ENCODE results near the gene ACTN3.
A peak's percentile ranks its signal among the peaks of the same experiment; 100 is the strongest.
"Not testable (repeated sequence)": the region's sequence is repeated elsewhere in the genome, so short reads cannot be mapped to it uniquely, and the experiment has no call there.

The ACTN3 gene

DNA sequence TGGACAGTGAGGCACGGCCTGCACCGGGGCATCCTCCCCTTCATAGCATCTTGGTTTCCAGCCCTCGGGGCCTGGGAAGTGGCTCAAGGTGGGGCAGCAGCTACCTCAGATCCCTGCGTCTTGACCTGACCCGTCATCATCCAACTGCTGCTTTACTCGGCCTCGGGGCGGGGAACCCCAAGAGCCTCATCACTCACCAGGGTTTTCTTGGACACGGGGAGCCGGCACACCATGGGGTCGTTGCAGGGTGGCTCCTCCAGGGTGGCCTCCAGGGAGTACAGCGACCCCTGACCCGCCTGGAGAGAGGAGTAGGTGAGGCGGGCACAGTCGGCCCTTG is 21.1 kb downstream of the ACTN3 start:
- DNase-seq: no peak

DNA sequence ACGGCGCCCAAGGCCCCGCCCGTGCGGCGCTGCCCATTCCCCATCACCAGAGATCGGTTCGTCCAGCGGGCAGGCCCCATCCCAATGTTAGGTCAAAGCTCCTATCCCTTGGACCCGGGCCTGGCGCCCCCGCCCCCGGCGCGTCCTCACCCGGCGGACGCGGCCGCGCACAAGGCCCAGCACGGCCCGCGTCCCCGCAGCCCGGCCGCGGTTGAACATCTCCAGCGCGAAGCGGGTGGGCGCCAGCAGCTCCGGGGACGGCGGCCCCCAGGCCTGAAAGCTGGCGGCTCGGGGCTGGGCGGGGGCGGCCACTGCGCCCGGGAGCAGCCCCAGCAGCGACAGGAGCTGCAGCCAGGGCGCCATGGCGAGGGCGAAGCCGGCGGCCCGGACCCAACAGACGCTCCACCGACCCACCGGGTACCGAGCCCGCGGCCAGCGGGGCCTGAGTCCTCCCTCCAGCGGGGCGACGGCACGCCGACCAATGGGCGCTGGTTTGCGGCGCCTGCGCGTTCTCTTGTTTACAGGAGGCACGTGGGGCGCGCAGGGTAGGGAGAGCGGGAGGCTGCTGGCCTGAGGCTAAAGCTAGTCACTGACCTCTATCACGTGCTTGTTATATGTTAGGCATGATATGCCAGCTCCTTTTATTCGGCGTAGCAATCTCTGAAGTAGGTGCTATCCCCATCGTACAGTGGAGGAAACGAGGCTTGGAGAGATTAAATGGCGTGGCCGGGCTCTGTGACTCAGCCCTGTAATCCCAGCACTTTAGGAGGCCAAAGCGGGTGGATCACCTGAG is 21.6 kb downstream of the ACTN3 start, which contains the start of gene CTSF:
TSS of gene CTSF (minus strand) at position 483 of the 793 bp plus-strand sequence. CDS start at position 363, 120 bp downstream.
- DNase-seq: peak; percentile 78 to 79

DNA sequence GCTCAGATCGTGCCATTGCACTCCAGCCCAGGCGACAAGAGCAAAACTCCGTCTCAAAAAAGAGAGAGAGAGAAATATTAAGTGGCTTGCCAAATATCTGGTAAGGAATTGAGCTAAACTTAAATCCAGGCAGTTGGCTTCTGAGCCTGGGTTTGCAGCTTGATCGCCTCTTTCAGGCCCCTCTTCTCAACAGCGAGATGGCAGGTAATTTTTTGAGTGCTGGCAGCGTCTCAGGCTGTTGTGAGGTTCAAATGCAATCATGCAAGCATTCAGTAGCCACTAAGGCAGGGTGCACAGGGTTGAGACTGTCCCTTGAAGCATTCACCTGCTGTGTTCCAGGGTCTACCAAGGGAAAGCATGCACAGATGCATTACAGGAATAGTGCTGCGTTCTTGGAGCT is 22.4 kb downstream of the ACTN3 start:
- DNase-seq: no peak

DNA sequence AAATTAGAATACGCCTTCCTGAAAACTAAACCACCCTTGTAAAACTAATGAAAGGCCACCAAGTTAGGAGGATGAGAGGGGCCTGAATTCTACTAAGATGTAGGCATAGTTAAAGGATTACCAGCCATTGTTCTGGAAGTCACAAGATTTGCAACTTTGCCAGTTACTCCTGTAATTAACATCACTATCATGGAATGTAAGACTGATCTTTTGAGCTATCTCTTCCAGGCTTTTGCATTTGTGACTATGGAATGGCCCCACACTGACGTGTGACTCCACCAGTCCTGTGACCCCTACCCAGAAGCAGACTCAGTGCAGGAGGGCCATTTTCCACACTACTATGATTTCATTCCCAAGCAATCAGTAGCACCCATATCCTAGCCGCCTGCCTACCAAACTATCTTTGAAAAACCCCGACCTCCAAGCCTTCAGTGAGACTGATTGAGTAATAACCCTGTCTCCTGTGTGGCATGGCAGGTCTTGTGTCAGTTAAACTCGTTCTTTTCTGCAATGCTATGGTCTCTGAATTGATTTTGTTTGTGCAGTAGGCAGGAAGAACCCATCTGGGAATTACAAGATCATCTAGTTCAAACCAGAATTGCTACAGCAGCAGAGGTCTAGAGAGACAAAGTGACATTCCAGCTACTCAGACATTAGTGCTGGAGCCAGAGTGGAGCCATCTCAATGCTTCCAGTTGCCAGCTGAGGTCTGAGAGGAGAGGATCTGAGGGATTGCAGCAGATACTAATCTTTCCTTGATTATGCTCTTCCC is 23.6 kb downstream of the ACTN3 start:
- DNase-seq: no peak

DNA sequence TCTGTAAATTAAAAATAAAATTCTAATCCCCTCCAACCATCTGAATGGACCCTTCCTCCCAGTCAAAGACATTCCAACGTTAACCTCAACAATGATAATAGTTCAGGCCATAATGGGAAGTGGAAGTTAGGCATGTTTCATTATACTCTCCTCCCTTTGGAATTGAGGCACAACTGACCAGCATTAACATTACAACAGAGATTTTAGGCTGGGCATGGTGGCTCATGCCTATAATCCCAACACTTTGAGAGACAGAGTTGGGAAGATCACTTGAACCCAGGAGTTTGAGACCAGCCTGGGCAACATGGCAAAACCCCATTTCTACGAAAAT is 24.1 kb downstream of the ACTN3 start:
- DNase-seq: no peak

DNA sequence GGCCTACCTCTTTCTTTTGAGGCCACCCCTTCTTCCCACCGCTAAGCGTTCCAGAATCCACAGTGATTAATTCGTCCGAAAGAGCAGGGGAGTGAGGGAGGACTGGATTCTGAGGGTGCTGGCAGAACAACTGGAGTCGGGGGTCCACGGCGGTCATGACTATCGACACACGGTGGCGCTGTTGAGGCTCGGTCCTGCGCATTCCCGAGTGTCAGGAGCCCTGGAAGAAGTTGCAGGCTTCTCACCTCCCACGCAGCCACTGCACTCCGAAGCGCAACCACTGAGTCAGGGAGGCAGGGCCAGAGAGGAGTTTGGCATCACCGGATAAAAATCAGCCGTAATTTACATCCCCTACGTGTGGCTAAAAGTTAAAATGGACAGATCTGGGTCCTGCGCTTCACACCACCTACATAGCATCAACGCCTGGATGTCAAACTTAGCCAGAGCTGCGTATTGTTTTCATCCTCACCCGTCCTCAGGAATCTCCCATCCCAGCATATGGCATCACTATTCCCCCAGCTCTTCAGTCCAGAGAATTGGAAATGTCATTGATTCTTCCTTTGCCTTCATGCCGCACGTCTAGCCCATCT is 32.4 kb downstream of the ACTN3 start:
- peak; percentile 77 to 87 for DNase-seq

DNA sequence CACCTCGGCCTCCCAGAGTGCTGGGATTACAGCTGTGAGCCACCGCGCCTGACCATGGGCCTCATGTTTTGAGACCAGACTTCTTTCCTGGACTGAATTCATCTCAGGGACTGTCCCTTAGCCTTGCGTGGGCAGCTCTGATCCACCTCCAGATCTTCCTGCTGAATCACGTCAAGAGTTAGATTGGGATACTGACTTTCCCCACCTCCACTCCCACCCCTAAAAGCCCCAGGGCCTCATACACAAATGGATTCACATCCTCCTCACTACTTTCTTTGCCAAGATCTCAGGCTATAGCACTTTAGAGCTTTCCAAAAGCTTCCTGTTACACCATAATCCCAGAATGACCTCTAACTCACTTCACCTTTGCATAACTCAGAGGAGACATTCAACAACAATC is 34.1 kb downstream of the ACTN3 start:
- peak; percentile 62 to 90 for DNase-seq

DNA sequence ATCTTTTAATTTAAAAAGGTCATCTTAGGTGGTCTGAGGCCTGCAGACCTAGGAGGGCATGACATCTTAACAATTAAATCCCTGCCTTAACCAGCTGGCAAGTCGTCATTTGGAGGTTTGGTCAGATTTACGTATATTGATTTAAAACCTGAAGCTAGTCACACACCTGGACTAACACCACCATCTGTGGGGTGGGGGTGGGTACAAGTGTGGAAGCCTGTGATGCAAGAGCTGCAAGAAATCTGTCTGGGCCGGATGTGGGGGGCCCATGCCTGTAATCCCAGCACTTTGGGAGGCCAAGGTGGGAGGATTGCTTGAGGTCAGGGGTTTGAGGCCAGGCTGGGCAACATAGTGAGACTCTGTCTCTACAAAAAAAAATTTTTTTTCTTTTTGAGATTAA is 34.6 kb downstream of the ACTN3 start:
- no peak for DNase-seq

DNA sequence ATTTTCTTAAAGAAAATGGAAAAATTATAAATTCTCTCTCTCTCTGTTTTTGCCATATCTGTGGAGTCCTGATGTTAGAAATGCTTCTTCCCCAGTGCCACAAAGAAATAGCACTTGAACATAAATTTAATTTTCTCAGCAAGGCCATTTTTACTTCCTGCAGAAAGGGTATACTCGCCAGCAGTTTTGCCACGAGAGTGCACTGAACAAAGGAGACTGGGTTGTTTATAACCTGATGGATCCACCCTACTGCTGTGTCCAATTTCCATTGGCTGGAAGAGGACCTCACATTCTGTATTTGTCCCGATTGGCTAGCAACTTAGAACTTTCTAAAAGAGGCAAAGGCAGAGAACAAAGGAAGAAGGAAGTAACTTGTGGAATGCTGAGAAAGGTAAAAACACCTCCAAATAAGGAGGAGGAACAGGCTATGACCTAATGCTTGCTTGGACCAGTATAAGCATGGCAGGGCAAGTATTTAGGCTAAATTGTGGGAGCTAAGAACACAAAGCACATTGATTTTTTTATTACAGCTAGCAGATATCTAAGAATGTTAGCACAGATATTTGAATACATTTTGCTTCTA is 36.0 kb downstream of the ACTN3 start:
- DNase-seq: not testable (repeated sequence)

- DNase-seq: not testable (repeated sequence)
These were observed 38.7 kb downstream of the ACTN3 start for GRCh38 chr11:66585447-66585846.

GRCh38 chr11:66586136-66586535 is 39.4 kb downstream of the ACTN3 start:
- no peak for DNase-seq

GRCh38 chr11:66589315-66589714 is 42.6 kb downstream of the ACTN3 start:
- DNase-seq: not testable (repeated sequence)

- DNase-seq: no peak
These were observed 43.4 kb downstream of the ACTN3 start for GRCh38 chr11:66589996-66590675.

GRCh38 chr11:66591175-66591574 is 44.5 kb downstream of the ACTN3 start:
- no peak for DNase-seq

GRCh38 chr11:66592457-66593302 is 46.0 kb downstream of the ACTN3 start, which contains the start of the genes CCDC87 and CCS:
TSS of gene CCDC87 (minus strand) at chr11:66593063. CDS start at chr11:66593015, 48 bp downstream.
TSS of gene CCS (plus strand) at chr11:66593185. CDS start at chr11:66593262, 77 bp downstream.
- peak; percentile 97 to 98 for DNase-seq

DNA sequence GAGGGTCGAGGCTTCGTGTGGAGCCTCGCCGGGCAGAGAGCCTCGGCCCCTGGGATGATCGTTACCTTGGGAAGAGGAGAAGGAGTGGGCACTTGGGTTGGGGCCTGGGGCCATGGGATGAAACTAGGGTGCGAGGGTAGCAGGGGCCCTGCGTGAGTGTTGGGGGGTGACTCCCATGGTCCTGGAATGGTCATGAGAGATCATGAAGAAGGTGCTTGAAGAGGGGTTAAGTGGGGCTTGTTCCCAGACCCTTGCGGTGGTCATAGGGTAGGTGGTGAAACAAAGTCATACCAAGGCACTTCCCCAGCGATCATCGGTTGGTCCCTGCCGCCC is 46.6 kb downstream of the ACTN3 start:
- DNase-seq: no peak

DNA sequence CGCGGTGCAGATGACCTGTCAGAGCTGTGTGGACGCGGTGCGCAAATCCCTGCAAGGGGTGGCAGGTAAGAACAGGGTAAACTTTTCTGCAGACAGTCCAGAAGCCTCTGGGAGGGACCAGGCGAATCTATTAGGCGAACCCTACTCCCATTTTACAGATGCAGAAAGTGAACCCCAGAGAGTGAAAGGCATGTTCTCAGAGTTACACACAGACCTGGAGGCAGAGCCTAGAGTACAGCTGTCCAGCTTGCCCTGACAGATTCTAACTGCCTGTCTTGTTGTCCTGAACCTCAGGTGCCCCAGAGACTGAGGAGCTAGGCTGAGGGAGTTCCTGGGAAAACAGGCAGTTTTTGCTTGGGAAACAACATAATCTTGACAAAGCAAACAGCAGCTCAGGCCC is 46.9 kb downstream of the ACTN3 start:
- no peak for DNase-seq

- DNase-seq: peak in 1 of 2 donors; percentile 34
These were observed 48.7 kb downstream of the ACTN3 start for GRCh38 chr11:66595245-66595904.

GRCh38 chr11:66598993-66599392 is 52.3 kb downstream of the ACTN3 start:
- DNase-seq: no peak

DNA sequence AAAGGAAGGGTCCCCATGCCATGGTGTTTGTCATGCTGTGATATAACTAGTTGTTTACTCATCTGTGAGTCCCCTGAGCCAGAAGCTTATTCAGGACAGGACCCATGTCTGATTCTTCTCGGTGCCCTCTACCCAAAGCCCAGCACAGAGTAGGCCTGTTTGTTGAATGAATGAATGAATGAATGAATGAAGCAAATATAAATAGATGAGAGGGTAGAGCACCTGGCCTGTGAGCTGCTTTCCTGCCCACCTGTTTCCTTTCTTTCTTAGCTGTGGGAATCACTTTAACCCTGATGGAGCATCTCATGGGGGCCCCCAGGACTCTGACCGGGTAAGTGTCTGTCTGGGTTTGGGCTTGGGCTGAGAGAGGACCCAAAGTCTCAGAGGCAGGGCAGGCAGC is 53.5 kb downstream of the ACTN3 start:
- no peak for DNase-seq

DNA sequence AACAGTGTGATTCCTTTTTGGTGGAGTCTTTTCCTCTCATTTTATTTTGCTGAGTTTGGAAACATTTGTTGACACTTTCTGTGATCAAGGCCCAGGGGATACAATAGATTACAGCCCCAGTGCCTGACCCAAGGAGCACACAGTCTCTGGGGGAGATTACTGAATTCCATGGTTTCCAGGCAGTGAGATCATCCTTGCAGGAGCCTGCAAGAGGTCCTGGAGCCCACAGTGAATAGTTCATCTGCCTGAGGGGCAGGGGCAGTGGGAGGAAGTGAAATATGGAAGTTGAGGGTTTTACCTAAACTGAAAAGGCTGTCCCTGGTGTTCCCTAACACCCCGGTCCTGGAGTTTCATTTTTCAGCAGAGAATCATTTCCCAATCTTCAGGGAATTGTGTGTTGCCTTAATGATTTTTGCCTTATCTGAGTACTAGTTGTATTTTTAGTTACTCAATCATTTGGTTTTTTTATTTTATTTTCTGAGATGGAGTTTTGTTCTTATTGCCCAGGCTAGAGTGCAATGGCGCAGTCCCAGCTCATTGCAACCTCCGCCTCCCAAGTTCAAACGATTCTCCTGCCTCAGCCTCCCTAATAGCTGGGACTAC is 54.0 kb downstream of the ACTN3 start:
- DNase-seq: peak; percentile 16 to 47
